HEK293 (cell line): Measurements from ENCODE around the gene SYNGR4.

ENCODE experiments used
- GFI1B ChIP-seq: fragments of 450-650 bp; formaldehyde crosslinking; IDR thresholded peaks from 2 replicates; pipeline ENCODE4 v1.5.1; 2016; ENCODE audit warnings: missing biosample characterization, missing genetic modification characterization
- HOXD13 ChIP-seq: sonication (generic); formaldehyde crosslinking; IDR thresholded peaks from 2 replicates; pipeline ENCODE4 v1.8.0; 2022; ENCODE audit warnings: missing genetic modification reagents, borderline replicate concordance
- SCRT2 ChIP-seq: fragments of 450-650 bp; formaldehyde crosslinking; IDR thresholded peaks from 2 replicates; pipeline ENCODE4 v1.5.1; 2016; ENCODE audit warnings: missing biosample characterization, missing genetic modification characterization
- SP2 ChIP-seq: fragments of 450-650 bp; formaldehyde crosslinking; IDR thresholded peaks from 2 replicates; pipeline ENCODE4 v1.5.1; 2016; ENCODE audit warnings: missing biosample characterization, missing genetic modification characterization
- ZBTB17 ChIP-seq: fragments of 450-650 bp; formaldehyde crosslinking; IDR thresholded peaks from 2 replicates; pipeline ENCODE4 v1.5.1; 2016; ENCODE audit warnings: missing biosample characterization, missing genetic modification characterization
- ZNF10 ChIP-seq: fragments of 450-650 bp; formaldehyde crosslinking; IDR thresholded peaks from 2 replicates; pipeline ENCODE4 v1.5.1; 2017; ENCODE audit warnings: missing biosample characterization, missing genetic modification characterization
- ZNF146 ChIP-seq: fragments of 450-650 bp; formaldehyde crosslinking; IDR thresholded peaks from 2 replicates; pipeline ENCODE4 v1.5.1; 2016; ENCODE audit warnings: missing biosample characterization, missing genetic modification characterization
- ZNF266 ChIP-seq: fragments of 450-650 bp; formaldehyde crosslinking; IDR thresholded peaks from 2 replicates; pipeline ENCODE4 v1.5.1; 2016; ENCODE audit warnings: missing biosample characterization, missing genetic modification characterization, low read depth
- ZNF302 ChIP-seq: fragments of 450-650 bp; formaldehyde crosslinking; IDR thresholded peaks from 2 replicates; pipeline ENCODE4 v1.5.1; 2016; ENCODE audit warnings: missing biosample characterization, missing genetic modification characterization, low read depth
- ZNF350 ChIP-seq: fragments of 450-650 bp; formaldehyde crosslinking; IDR thresholded peaks from 2 replicates; pipeline ENCODE4 v1.5.0; 2017; ENCODE audit warnings: missing biosample characterization, mild to moderate bottlenecking, missing genetic modification characterization
- ZNF391 ChIP-seq: fragments of 450-650 bp; formaldehyde crosslinking; IDR thresholded peaks from 2 replicates; pipeline ENCODE4 v1.5.1; 2016; ENCODE audit warnings: low read depth, missing biosample characterization, missing genetic modification characterization, borderline replicate concordance
- ZNF423 ChIP-seq: fragments of 450-650 bp; formaldehyde crosslinking; IDR thresholded peaks from 2 replicates; pipeline ENCODE4 v1.5.1; 2016; ENCODE audit warnings: missing biosample characterization, missing genetic modification characterization
- ZNF48 ChIP-seq: fragments of 450-650 bp; formaldehyde crosslinking; IDR thresholded peaks from 2 replicates; pipeline ENCODE4 v1.5.1; 2016; ENCODE audit warnings: missing biosample characterization, missing genetic modification characterization
- ZNF548 ChIP-seq: fragments of 450-650 bp; formaldehyde crosslinking; IDR thresholded peaks from 2 replicates; pipeline ENCODE4 v1.5.1; 2016; ENCODE audit warnings: missing biosample characterization, missing genetic modification characterization
- ZNF610 ChIP-seq: fragments of 450-650 bp; formaldehyde crosslinking; IDR thresholded peaks from 2 replicates; pipeline ENCODE4 v1.5.1; 2016; ENCODE audit warnings: missing biosample characterization, missing genetic modification characterization, borderline replicate concordance
- ZNF623 ChIP-seq: fragments of 450-650 bp; formaldehyde crosslinking; IDR thresholded peaks from 2 replicates; pipeline ENCODE4 v1.5.1; 2016; ENCODE audit warnings: missing biosample characterization, missing genetic modification characterization
- ZNF626 ChIP-seq: fragments of 450-650 bp; sonication (Bioruptor Pico); formaldehyde crosslinking; IDR thresholded peaks from 2 replicates; pipeline ENCODE4 v1.5.1; 2018; ENCODE audit warnings: missing biosample characterization, missing genetic modification characterization, inconsistent platforms
- ZNF660 ChIP-seq: fragments of 450-650 bp; IDR thresholded peaks from 2 replicates; pipeline ENCODE4 v1.5.1; 2018; ENCODE audit warnings: missing biosample characterization, mild to moderate bottlenecking, missing genetic modification characterization
- ZNF776 ChIP-seq: fragments of 450-650 bp; formaldehyde crosslinking; IDR thresholded peaks from 2 replicates; pipeline ENCODE4 v1.5.0; 2017; ENCODE audit warnings: missing biosample characterization, missing genetic modification characterization, borderline replicate concordance
- ZNF830 ChIP-seq: fragments of 450-650 bp; IDR thresholded peaks from 2 replicates; pipeline ENCODE4 v1.5.0; 2018; ENCODE audit warnings: missing biosample characterization, missing genetic modification characterization, low read depth, mild to moderate bottlenecking, moderate library complexity
- TF ChIP-seq, protein P1 (sequence below): fragments of 450-650 bp; IDR thresholded peaks from 2 replicates; pipeline ENCODE4 v1.5.1; 2018; ENCODE audit warnings: missing biosample characterization, missing genetic modification characterization
- TF ChIP-seq, protein P2 (sequence below): fragments of 450-650 bp; formaldehyde crosslinking; IDR thresholded peaks from 2 replicates; pipeline ENCODE4 v1.5.1; 2016; ENCODE audit warnings: missing biosample characterization, missing genetic modification characterization
- TF ChIP-seq, protein P3 (sequence below): fragments of 450-650 bp; formaldehyde crosslinking; IDR thresholded peaks from 2 replicates; pipeline ENCODE4 v1.5.1; 2016; ENCODE audit warnings: missing biosample characterization, missing genetic modification characterization
- TF ChIP-seq, protein P4 (sequence below): fragments of 450-650 bp; formaldehyde crosslinking; IDR thresholded peaks from 2 replicates; pipeline ENCODE4 v1.5.0; 2017; ENCODE audit warnings: missing biosample characterization, missing genetic modification characterization, borderline replicate concordance
- TF ChIP-seq, protein P5 (sequence below): fragments of 450-650 bp; formaldehyde crosslinking; IDR thresholded peaks from 2 replicates; pipeline ENCODE4 v1.5.1; 2016; ENCODE audit warnings: missing biosample characterization, missing genetic modification characterization, low read depth
- TF ChIP-seq, protein P6 (sequence below): fragments of 450-650 bp; formaldehyde crosslinking; IDR thresholded peaks from 2 replicates; pipeline ENCODE4 v1.5.1; 2016; ENCODE audit warnings: missing biosample characterization, missing genetic modification characterization
- TF ChIP-seq, protein P7 (sequence below): fragments of 450-650 bp; formaldehyde crosslinking; IDR thresholded peaks from 2 replicates; pipeline ENCODE4 v1.5.1; 2016; ENCODE audit warnings: missing biosample characterization, missing genetic modification characterization
- TF ChIP-seq, protein P8 (sequence below): fragments of 450-650 bp; formaldehyde crosslinking; IDR thresholded peaks from 2 replicates; pipeline ENCODE4 v1.5.1; 2016; ENCODE audit warnings: missing biosample characterization, missing genetic modification characterization

The SYNGR4 gene

DNA sequence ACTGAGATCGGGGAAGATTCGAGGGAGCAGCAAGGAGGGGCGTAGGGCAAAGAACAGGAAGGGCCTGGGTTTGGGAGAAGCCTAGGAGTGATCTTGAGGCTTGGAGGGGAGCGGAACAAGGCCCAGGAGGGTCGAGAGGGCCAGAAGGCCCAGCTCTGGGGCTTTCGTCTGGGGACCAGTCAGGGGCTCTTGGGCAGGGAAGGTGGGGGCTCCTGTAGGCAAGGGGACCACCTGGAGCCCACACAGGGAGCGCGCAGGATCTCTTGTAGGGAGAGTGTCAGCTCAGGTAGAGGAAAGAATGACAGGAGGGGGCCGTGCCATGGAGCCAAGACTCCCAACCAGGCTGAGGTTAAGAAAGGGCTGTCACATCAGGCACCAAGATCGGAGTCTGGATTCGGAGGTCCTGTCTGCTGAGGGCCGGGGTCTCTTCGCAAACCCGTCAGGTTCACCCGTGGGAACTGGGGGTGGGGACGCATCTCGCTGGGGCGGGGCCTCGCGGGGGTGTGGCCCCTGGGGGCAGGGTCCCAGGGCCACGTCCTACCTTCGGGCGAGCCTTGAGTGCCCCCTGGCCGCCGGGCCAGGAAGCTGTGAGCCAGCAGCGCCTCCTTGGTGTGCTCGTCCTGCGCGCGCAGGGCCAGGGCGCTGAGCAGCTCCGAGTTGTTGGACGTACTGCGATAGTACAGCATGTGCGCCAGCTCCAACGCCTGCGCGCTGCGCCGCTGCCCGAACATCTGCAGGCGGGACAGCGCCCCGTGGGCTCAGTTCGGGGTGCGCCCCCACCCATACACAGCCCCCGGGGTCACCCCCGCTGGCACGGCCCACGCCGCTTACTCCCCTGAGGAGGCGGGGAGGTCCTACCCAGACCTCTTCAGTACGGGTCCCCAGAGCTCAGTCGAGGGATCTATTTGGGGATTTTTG, 30.4 kb upstream of the SYNGR4 start (continued):
- TF ChIP-seq, protein P1, sequence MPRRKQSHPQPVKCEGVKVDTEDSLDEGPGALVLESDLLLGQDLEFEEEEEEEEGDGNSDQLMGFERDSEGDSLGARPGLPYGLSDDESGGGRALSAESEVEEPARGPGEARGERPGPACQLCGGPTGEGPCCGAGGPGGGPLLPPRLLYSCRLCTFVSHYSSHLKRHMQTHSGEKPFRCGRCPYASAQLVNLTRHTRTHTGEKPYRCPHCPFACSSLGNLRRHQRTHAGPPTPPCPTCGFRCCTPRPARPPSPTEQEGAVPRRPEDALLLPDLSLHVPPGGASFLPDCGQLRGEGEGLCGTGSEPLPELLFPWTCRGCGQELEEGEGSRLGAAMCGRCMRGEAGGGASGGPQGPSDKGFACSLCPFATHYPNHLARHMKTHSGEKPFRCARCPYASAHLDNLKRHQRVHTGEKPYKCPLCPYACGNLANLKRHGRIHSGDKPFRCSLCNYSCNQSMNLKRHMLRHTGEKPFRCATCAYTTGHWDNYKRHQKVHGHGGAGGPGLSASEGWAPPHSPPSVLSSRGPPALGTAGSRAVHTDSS (tag by site-specific recombination) = no peak
- TF ChIP-seq ZNF660 (tag by site-specific recombination) (peak; percentile 29; the same call in 1 of the 2 replicates), ZNF350 (tag by site-specific recombination) (no peak), ZNF266 (tag by site-specific recombination) (no peak), ZNF302 (tag by site-specific recombination) (no peak), ZNF548 (tag by site-specific recombination) (no peak), ZNF626 (tag by site-specific recombination) (no peak), ZNF391 (tag by site-specific recombination) (no peak), SCRT2 (no peak), GFI1B (no peak), ZNF623 (tag by site-specific recombination) (no peak), ZNF610 (tag by site-specific recombination) (no peak), ZNF830 (tag by site-specific recombination) (no peak), ZNF10 (tag by site-specific recombination) (no peak), ZNF146 (no peak), ZBTB17 (tag by site-specific recombination) (no peak; the same call in 1 of the 2 replicates), ZNF423 (no peak), ZNF776 (no peak), ZNF48 (tag by site-specific recombination) (no peak), HOXD13 (CRISPR knock-in tag) (no peak), SP2 (tag by site-specific recombination) (peak; percentile 51)
- TF ChIP-seq, protein P2, sequence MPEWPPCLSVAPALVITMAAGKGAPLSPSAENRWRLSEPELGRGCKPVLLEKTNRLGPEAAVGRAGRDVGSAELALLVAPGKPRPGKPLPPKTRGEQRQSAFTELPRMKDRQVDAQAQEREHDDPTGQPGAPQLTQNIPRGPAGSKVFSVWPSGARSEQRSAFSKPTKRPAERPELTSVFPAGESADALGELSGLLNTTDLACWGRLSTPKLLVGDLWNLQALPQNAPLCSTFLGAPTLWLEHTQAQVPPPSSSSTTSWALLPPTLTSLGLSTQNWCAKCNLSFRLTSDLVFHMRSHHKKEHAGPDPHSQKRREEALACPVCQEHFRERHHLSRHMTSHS (tag by site-specific recombination) = no peak
- TF ChIP-seq, protein P3, sequence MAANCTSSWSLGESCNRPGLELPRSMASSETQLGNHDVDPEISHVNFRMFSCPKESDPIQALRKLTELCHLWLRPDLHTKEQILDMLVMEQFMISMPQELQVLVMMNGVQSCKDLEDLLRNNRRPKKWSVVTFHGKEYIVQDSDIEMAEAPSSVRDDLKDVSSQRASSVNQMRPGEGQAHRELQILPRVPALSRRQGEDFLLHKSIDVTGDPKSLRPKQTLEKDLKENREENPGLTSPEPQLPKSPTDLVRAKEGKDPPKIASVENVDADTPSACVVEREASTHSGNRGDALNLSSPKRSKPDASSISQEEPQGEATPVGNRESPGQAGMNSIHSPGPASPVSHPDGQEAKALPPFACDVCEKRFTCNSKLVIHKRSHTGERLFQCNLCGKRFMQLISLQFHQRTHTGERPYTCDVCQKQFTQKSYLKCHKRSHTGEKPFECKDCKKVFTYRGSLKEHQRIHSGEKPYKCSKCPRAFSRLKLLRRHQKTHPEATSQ = 0 out of 2 replicates have a peak, but pooled peaks have one; percentile 2
- TF ChIP-seq, protein P4, sequence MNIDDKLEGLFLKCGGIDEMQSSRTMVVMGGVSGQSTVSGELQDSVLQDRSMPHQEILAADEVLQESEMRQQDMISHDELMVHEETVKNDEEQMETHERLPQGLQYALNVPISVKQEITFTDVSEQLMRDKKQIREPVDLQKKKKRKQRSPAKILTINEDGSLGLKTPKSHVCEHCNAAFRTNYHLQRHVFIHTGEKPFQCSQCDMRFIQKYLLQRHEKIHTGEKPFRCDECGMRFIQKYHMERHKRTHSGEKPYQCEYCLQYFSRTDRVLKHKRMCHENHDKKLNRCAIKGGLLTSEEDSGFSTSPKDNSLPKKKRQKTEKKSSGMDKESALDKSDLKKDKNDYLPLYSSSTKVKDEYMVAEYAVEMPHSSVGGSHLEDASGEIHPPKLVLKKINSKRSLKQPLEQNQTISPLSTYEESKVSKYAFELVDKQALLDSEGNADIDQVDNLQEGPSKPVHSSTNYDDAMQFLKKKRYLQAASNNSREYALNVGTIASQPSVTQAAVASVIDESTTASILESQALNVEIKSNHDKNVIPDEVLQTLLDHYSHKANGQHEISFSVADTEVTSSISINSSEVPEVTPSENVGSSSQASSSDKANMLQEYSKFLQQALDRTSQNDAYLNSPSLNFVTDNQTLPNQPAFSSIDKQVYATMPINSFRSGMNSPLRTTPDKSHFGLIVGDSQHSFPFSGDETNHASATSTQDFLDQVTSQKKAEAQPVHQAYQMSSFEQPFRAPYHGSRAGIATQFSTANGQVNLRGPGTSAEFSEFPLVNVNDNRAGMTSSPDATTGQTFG = no peak
- TF ChIP-seq, protein P5, sequence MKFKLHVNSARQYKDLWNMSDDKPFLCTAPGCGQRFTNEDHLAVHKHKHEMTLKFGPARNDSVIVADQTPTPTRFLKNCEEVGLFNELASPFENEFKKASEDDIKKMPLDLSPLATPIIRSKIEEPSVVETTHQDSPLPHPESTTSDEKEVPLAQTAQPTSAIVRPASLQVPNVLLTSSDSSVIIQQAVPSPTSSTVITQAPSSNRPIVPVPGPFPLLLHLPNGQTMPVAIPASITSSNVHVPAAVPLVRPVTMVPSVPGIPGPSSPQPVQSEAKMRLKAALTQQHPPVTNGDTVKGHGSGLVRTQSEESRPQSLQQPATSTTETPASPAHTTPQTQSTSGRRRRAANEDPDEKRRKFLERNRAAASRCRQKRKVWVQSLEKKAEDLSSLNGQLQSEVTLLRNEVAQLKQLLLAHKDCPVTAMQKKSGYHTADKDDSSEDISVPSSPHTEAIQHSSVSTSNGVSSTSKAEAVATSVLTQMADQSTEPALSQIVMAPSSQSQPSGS (tag by site-specific recombination) = no peak
- TF ChIP-seq, protein P6, sequence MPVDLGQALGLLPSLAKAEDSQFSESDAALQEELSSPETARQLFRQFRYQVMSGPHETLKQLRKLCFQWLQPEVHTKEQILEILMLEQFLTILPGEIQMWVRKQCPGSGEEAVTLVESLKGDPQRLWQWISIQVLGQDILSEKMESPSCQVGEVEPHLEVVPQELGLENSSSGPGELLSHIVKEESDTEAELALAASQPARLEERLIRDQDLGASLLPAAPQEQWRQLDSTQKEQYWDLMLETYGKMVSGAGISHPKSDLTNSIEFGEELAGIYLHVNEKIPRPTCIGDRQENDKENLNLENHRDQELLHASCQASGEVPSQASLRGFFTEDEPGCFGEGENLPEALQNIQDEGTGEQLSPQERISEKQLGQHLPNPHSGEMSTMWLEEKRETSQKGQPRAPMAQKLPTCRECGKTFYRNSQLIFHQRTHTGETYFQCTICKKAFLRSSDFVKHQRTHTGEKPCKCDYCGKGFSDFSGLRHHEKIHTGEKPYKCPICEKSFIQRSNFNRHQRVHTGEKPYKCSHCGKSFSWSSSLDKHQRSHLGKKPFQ (tag by site-specific recombination) = no peak
- TF ChIP-seq, protein P7, sequence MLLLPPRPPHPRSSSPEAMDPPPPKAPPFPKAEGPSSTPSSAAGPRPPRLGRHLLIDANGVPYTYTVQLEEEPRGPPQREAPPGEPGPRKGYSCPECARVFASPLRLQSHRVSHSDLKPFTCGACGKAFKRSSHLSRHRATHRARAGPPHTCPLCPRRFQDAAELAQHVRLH (tag by site-specific recombination) = no peak
- TF ChIP-seq, protein P8, sequence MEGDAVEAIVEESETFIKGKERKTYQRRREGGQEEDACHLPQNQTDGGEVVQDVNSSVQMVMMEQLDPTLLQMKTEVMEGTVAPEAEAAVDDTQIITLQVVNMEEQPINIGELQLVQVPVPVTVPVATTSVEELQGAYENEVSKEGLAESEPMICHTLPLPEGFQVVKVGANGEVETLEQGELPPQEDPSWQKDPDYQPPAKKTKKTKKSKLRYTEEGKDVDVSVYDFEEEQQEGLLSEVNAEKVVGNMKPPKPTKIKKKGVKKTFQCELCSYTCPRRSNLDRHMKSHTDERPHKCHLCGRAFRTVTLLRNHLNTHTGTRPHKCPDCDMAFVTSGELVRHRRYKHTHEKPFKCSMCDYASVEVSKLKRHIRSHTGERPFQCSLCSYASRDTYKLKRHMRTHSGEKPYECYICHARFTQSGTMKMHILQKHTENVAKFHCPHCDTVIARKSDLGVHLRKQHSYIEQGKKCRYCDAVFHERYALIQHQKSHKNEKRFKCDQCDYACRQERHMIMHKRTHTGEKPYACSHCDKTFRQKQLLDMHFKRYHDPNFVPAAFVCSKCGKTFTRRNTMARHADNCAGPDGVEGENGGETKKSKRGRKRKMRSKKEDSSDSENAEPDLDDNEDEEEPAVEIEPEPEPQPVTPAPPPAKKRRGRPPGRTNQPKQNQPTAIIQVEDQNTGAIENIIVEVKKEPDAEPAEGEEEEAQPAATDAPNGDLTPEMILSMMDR = peak; percentile 96
